WTC11 (cell line): ENCODE data around the gene PROZ.

ENCODE experiments used
- MYBL2 ChIP-seq: sonication (generic); formaldehyde crosslinking; IDR thresholded peaks from 2 replicates; pipeline ENCODE4 v1.8.1; 2023; ENCODE audit warnings: mild to moderate bottlenecking, moderate library complexity, missing genetic modification reagents
- NR3C1 ChIP-seq: sonication (generic); formaldehyde crosslinking; conservative IDR thresholded peaks from 2 replicates; pipeline ENCODE4 v1.8.1; 2023; ENCODE audit warnings: low read depth, mild to moderate bottlenecking, missing genetic modification reagents
- TF ChIP-seq, protein P1 (sequence below): fragments of 200-600 bp; IDR thresholded peaks from 2 replicates; pipeline ENCODE4 v1.8.0; 2022; ENCODE audit warnings: antibody characterized with exemption

DNA sequence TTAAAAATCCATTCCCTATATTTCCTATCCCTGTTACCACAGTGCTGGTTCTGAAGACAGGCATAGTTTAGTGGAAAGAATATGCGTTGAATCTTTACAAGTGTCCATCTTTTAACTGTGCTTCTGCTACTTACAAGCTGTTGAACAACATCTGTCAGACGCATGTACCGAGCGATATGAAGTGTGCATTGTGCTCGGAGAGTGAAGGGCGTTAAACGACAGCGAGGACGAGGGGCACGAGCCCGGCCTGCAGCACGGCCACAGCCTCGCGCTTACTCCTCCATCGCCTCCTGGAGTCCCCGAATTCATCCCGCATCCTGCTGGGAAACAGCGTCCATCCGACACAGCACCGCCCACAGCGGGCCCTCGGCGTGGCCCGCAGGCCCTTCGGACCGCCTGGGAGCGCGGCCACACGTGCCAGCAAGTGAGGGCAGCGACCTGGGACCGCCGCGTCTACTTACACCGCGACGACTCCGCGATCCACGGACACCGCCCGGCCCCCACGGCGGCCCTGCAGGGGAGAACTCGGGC is 49.5 kb downstream of the PROZ start:
- TF ChIP-seq, protein P1, sequence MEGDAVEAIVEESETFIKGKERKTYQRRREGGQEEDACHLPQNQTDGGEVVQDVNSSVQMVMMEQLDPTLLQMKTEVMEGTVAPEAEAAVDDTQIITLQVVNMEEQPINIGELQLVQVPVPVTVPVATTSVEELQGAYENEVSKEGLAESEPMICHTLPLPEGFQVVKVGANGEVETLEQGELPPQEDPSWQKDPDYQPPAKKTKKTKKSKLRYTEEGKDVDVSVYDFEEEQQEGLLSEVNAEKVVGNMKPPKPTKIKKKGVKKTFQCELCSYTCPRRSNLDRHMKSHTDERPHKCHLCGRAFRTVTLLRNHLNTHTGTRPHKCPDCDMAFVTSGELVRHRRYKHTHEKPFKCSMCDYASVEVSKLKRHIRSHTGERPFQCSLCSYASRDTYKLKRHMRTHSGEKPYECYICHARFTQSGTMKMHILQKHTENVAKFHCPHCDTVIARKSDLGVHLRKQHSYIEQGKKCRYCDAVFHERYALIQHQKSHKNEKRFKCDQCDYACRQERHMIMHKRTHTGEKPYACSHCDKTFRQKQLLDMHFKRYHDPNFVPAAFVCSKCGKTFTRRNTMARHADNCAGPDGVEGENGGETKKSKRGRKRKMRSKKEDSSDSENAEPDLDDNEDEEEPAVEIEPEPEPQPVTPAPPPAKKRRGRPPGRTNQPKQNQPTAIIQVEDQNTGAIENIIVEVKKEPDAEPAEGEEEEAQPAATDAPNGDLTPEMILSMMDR: no peak
- no peak for TF ChIP-seq MYBL2
- TF ChIP-seq NR3C1 (CRISPR knock-in tag): no peak
